HEK293 (cell line): ENCODE data around the gene SAMHD1.
"Not testable (repeated sequence)": the region's sequence is repeated elsewhere in the genome, so short reads cannot be mapped to it uniquely, and the experiment has no call there.

ENCODE experiments used
- CTCF ChIA-PET: fragments of 350-600 bp; formaldehyde crosslinking; extraction: SDS; loops from one replicate; lab custom pipeline; 2021; ENCODE audit warnings: antibody characterized with exemption; lab: Yijun Ruan, JAX
- POLR2A ChIA-PET: fragments of 300-600 bp; formaldehyde crosslinking; extraction: SDS; loops from one replicate; lab custom pipeline; 2020; ENCODE audit warnings: antibody characterized with exemption, inconsistent platforms; lab: Yijun Ruan, JAX
- H3K27ac ChIP-seq: fragments of 200-500 bp; sonication (Bioruptor generic); 2 replicates; pipeline ENCODE4 v1.5.1; 2014; ENCODE audit warnings: low read depth, low read length, control low read depth, inconsistent platforms; ENCODE audit errors: extremely low read depth
- H3K36me3 ChIP-seq, 2 experiments: fragments of 200-500 bp in 1 of 2; sonication (Bioruptor generic) in 1 of 2; 1 replicate in 1 of 2; 2 replicates in 1 of 2; pipeline ENCODE4 v1.5.1; 2014 to 2017; ENCODE audit warnings: inconsistent platforms in 2 of 2, low read length in 2 of 2; ENCODE audit not compliant: control insufficient read depth in 2 of 2, insufficient read depth in 1 of 2
- H3K4me1 ChIP-seq: fragments of 200-500 bp; sonication (Bioruptor generic); 2 replicates; pipeline ENCODE4 v1.5.1; 2014; ENCODE audit warnings: mild to moderate bottlenecking, low read length, inconsistent platforms; ENCODE audit not compliant: control insufficient read depth, insufficient read depth
- H3K4me3 ChIP-seq: 2 replicates; pipeline ENCODE4 v1.5.1; 2011; ENCODE audit warnings: low read depth, mild to moderate bottlenecking, control low read depth, low read length, moderate library complexity
- H3K9me3 ChIP-seq: fragments of 200-500 bp; sonication (Bioruptor generic); 2 replicates; pipeline ENCODE4 v1.5.1; 2014; ENCODE audit warnings: low read depth, low read length, inconsistent platforms; ENCODE audit not compliant: control insufficient read depth, insufficient read depth
- EGR2 ChIP-seq: fragments of 450-650 bp; formaldehyde crosslinking; IDR thresholded peaks from 2 replicates; pipeline ENCODE4 v1.5.1; 2016; ENCODE audit warnings: low read depth, missing biosample characterization, missing genetic modification characterization
- FEZF1 ChIP-seq: fragments of 450-650 bp; formaldehyde crosslinking; IDR thresholded peaks from 2 replicates; pipeline ENCODE4 v1.5.1; 2016; ENCODE audit warnings: missing biosample characterization, missing genetic modification characterization
- REPIN1 ChIP-seq: fragments of 450-650 bp; formaldehyde crosslinking; IDR thresholded peaks from 2 replicates; pipeline ENCODE4 v1.5.1; 2017; ENCODE audit warnings: missing biosample characterization, missing genetic modification characterization, low read depth
- ZBTB21 ChIP-seq: fragments of 450-650 bp; formaldehyde crosslinking; IDR thresholded peaks from 2 replicates; pipeline ENCODE4 v1.5.1; 2017; ENCODE audit warnings: missing biosample characterization, missing genetic modification characterization
- ZNF138 ChIP-seq: fragments of 450-650 bp; formaldehyde crosslinking; IDR thresholded peaks from 2 replicates; pipeline ENCODE4 v1.5.1; 2016; ENCODE audit warnings: missing biosample characterization, missing genetic modification characterization, borderline replicate concordance
- ZNF157 ChIP-seq: fragments of 450-650 bp; formaldehyde crosslinking; IDR thresholded peaks from 2 replicates; pipeline ENCODE4 v1.5.1; 2016; ENCODE audit warnings: missing biosample characterization, missing genetic modification characterization
- ZNF549 ChIP-seq: fragments of 450-650 bp; IDR thresholded peaks from 2 replicates; pipeline ENCODE4 v1.5.1; 2018; ENCODE audit warnings: missing biosample characterization, missing genetic modification characterization, mild to moderate bottlenecking, inconsistent platforms, moderate library complexity
- ZSCAN18 ChIP-seq: fragments of 450-650 bp; formaldehyde crosslinking; IDR thresholded peaks from 2 replicates; pipeline ENCODE4 v1.5.1; 2016; ENCODE audit warnings: missing biosample characterization, missing genetic modification characterization
- TF ChIP-seq, protein P1 (sequence below): fragments of 450-650 bp; formaldehyde crosslinking; IDR thresholded peaks from 2 replicates; pipeline ENCODE4 v1.5.1; 2016; ENCODE audit warnings: missing biosample characterization, missing genetic modification characterization, borderline replicate concordance

Gene SAMHD1

DNA sequence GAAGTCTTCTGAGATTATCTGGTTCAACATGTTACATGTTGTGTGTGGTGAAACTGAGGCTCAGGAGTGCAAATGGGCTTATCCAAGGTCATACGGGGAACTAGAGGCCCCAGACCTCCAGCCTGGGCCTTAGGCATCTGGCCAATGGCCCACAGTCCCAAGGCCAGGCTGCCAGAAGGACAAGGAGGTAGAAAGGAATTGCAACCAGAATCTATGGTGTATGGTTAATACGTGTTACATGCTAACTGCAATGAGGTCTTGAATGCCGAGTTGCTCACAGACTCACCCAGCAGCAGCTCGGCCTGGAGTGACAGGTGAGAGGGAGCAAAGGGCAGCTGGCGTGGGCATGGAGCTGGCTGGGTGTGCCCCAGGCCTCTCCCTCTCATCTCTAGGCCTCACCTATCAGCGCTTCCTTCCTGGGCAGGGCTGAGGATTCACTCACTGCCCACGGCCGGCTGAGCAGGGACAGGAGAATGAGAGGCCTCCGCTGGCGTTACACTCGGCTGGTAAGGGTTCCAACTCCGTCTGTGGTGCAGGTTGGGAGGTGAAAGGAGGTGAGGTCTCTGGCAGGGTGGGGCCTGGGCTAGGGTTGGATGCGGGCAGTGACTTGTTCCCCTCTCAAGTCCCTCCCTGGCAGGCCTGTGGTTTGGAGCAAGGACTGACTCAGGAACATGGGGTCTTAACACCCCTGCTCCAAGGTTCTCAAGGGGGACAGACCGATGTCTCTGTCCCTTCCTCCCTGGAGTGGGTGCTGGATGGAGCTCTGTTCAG lies 75.6 kb downstream of the SAMHD1 start, which contains the start of gene TLDC2:
TLDC2 (plus strand) TSS at position 437 of the 771 bp plus-strand sequence; CDS start at position 474, 37 bp downstream.
- POLR2A ChIA-PET, result interaction anchor here (1.0 kb wide), 1 partner anchor 12 kb away, joined by 5 read pairs; no protein-coding TSS in a partner anchor
- H3K4me1 ChIP-seq, result no peaks in the 10 kb centered on the region
- no peaks in the 10 kb centered on the region for H3K36me3 ChIP-seq
- no peaks in the 10 kb centered on the region for H3K9me3 ChIP-seq
- no peak for TF ChIP-seq REPIN1
- no peak for TF ChIP-seq ZNF138 (tag by site-specific recombination)
- no peak for TF ChIP-seq ZNF549 (tag by site-specific recombination)
- no peak for TF ChIP-seq EGR2
- no peak for TF ChIP-seq ZSCAN18
- H3K27ac ChIP-seq, result no peak within 1 kb of the TSS
- no peak within 1 kb of the TSS for H3K4me3 ChIP-seq
- CTCF ChIA-PET, result interaction anchor here (0.6 to 1.5 kb wide), 2 partner anchors 8 to 68 kb away, joined by 3 read pairs; no protein-coding TSS in a partner anchor

GRCh38 chr20:36875093-36875492 lies 76.4 kb downstream of the SAMHD1 start:
- H3K4me1 ChIP-seq, H3K4me3 ChIP-seq, H3K27ac ChIP-seq, H3K9me3 ChIP-seq, H3K36me3 ChIP-seq: not testable (repeated sequence)
- ChIA-PET CTCF (interaction anchor here (1.5 kb wide), 1 partner anchor 9 kb away, joined by 3 read pairs; no protein-coding TSS in a partner anchor), POLR2A (interaction anchor here (1.0 kb wide), 1 partner anchor 11 kb away, joined by 5 read pairs; no protein-coding TSS in a partner anchor)

GRCh38 chr20:36873498-36874189 lies 77.9 kb downstream of the SAMHD1 start:
- ChIA-PET CTCF (interaction anchor here (1.5 kb wide), 1 partner anchor 13 kb away, joined by 5 read pairs; no protein-coding TSS in a partner anchor), POLR2A (no interaction called here)
- Histone ChIP-seq H3K36me3 (no peaks in the 10 kb centered on the region), H3K27ac (no peak overlapping the region), H3K9me3 (no peaks in the 10 kb centered on the region), H3K4me1 (no peaks in the 10 kb centered on the region), H3K4me3 (no peak overlapping the region)
- no peak for TF ChIP-seq ZNF157
- TF ChIP-seq, protein P1, sequence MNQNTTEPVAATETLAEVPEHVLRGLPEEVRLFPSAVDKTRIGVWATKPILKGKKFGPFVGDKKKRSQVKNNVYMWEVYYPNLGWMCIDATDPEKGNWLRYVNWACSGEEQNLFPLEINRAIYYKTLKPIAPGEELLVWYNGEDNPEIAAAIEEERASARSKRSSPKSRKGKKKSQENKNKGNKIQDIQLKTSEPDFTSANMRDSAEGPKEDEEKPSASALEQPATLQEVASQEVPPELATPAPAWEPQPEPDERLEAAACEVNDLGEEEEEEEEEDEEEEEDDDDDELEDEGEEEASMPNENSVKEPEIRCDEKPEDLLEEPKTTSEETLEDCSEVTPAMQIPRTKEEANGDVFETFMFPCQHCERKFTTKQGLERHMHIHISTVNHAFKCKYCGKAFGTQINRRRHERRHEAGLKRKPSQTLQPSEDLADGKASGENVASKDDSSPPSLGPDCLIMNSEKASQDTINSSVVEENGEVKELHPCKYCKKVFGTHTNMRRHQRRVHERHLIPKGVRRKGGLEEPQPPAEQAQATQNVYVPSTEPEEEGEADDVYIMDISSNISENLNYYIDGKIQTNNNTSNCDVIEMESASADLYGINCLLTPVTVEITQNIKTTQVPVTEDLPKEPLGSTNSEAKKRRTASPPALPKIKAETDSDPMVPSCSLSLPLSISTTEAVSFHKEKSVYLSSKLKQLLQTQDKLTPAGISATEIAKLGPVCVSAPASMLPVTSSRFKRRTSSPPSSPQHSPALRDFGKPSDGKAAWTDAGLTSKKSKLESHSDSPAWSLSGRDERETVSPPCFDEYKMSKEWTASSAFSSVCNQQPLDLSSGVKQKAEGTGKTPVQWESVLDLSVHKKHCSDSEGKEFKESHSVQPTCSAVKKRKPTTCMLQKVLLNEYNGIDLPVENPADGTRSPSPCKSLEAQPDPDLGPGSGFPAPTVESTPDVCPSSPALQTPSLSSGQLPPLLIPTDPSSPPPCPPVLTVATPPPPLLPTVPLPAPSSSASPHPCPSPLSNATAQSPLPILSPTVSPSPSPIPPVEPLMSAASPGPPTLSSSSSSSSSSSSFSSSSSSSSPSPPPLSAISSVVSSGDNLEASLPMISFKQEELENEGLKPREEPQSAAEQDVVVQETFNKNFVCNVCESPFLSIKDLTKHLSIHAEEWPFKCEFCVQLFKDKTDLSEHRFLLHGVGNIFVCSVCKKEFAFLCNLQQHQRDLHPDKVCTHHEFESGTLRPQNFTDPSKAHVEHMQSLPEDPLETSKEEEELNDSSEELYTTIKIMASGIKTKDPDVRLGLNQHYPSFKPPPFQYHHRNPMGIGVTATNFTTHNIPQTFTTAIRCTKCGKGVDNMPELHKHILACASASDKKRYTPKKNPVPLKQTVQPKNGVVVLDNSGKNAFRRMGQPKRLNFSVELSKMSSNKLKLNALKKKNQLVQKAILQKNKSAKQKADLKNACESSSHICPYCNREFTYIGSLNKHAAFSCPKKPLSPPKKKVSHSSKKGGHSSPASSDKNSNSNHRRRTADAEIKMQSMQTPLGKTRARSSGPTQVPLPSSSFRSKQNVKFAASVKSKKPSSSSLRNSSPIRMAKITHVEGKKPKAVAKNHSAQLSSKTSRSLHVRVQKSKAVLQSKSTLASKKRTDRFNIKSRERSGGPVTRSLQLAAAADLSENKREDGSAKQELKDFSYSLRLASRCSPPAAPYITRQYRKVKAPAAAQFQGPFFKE, result no peak
- no peak for TF ChIP-seq ZBTB21
- no peak for TF ChIP-seq FEZF1 (tag by site-specific recombination)
